Epithelial cell of esophagus (primary cell): ENCODE measurements around the gene POU2AF3.

ENCODE experiments used
- DNase-seq: peaks from one replicate; pipeline ENCODE4 v3.0.0; 2010; ENCODE audit warnings: low read depth
- H3K4me3 ChIP-seq: 2 replicates; pipeline ENCODE4 v1.5.1; 2011; ENCODE audit warnings: mild to moderate bottlenecking, low read length, control low read depth
- CTCF ChIP-seq: IDR thresholded peaks from 2 replicates; pipeline ENCODE4 v1.5.1; 2011; ENCODE audit warnings: low read depth, mild to moderate bottlenecking, low read length, control low read depth, inconsistent platforms; ENCODE audit not compliant: insufficient read depth; ENCODE audit errors: missing control alignments

The POU2AF3 gene

GRCh38 chr11:111357150-111358037 is 59.0 kb downstream of the POU2AF3 start:
- no peak for TF ChIP-seq CTCF
- H3K4me3 ChIP-seq, result no peak overlapping the region
- DNase-seq, result no peak
